Sigmoid colon (tissue), 4 donors: ENCODE results near the gene C1orf56.

Source experiments
- CTCF ChIP-seq, 4 experiments: fragments of 450-650 bp in 3 of 4; fragments of 200-600 bp in 1 of 4; IDR thresholded peaks; one replicate each; pipeline ENCODE4 v1.5.1; 2016 to 2019; ENCODE audit warnings: antibody characterized with exemption in 4 of 4, mild to moderate bottlenecking in 3 of 4, moderate library complexity in 2 of 4
- EP300 ChIP-seq, 4 donors: sonication (generic); formaldehyde crosslinking; IDR thresholded peaks; one replicate each; pipeline ENCODE4 v1.6.1; 2017; ENCODE audit warnings: antibody characterized with exemption in 4 of 4
- POLR2A ChIP-seq, 2 donors: fragments of 450-650 bp; IDR thresholded peaks; one replicate each; pipeline ENCODE4 v1.6.1; 2016; ENCODE audit warnings: antibody characterized with exemption in 2 of 2, mild to moderate bottlenecking in 2 of 2, moderate library complexity in 2 of 2

DNA sequence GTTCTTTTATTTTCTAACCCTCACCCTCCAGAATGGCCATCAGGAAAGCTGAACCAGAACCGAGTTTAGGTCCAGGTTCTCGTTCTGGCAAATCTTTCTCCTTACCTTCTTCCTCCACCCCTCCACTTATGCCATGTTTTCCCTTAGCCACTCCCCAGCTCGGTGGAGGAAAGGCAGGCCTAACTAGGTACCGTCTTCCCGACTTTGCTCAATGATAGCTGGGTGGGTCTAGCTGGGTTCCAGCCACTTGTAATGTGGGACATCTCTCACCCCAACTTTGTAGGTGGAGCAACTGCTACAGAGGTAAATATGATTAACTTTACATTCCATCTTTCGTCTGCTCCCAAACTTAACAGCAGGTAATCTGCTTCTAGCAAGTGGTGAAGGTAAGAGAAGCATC, 10.5 kb upstream of the C1orf56 start:
- TF ChIP-seq CTCF (IDR thresholded peaks at IDR 0.05) (no peak), POLR2A (IDR thresholded peaks at IDR 0.05) (no peak), EP300 (IDR thresholded peaks at IDR 0.05) (no peak)
